HG03108 (cell line): ENCODE results near the gene RIMS4.

Source experiments
- ATAC-seq: cut with Tn5 transposase; IDR thresholded peaks from one replicate; pipeline ENCODE4 v1.9.1; 2021; ENCODE audit warnings: moderate library complexity; ENCODE audit not compliant: unreplicated experiment

RIMS4 gene

GRCh38 chr20:44743916-44744655 lies 66.3 kb downstream of the RIMS4 start:
- no peak for ATAC-seq

- no peak for ATAC-seq
These were observed 67.2 kb downstream of the RIMS4 start for GRCh38 chr20:44743080-44743701.

- ATAC-seq, result no peak
These were observed 67.9 kb downstream of the RIMS4 start for GRCh38 chr20:44742304-44743079.

DNA sequence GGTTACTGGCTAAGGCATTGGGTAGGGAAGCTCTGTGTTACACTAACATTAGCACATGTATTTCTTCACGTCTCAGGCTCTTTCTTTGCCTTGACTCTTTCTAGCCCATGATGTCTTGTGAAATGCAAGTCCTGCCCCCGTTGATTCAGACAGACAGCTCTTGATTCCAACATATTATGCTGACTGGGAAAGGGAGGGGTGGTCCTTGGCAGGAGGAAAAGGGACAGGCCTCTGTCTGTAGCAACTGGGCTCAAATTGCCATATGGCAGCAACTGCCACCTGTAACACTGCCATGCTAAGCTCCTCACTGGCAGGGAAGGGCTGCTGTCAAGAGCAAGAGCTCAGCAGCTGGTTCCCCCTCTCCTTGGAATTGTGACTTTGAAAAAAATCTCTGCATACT lies 70.4 kb downstream of the RIMS4 start:
- no peak for ATAC-seq

DNA sequence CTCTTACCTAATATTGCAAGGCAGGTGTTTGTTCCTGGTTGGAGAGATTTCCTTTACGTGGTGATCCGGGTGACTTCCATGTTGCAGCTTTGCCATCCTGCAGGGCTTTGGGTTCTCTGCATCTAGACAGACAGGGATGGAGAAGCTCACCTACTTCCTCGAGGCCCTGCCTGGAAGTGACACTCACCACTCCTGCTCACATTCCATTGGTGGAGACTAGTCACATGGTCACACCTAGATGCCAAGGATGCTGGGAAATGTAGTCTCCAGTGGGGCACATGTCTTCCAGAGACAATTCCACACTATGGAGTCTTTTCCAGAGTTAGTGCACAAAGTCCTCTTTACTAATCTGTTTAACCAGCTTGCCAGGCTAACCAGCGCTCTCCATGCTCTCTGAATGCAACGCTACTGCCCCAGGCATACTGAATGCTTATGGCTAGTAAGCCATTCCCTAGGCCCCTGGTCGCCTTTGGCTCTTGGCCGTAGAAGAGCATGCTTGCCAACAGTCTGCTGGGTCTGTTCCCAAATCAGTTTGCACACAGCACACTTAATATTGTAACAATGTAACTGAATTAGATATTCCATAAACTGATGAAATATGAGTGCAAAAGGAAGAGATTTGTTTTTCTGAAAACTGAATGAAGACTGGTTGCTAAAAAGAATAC lies 71.4 kb downstream of the RIMS4 start:
- no peak for ATAC-seq

DNA sequence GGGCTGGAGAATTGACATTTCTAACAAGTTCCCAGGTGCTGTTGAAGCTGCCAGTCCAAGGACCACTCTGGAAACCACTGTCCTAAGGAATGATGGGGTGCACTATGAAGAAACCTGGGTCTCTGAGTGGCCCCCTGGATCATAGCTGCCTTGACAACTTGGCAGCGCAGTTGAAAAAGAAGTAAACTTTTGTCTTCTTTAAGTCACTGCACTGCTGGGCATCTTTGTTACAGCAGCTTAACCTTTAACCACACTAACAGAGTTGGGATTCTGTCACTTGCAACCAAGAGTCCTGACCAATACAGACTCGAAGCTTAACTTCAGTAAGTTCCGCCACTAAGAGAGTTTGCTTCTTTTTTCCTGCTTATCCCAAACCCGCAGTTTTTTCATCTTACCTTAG lies 73.2 kb downstream of the RIMS4 start:
- ATAC-seq, result no peak

DNA sequence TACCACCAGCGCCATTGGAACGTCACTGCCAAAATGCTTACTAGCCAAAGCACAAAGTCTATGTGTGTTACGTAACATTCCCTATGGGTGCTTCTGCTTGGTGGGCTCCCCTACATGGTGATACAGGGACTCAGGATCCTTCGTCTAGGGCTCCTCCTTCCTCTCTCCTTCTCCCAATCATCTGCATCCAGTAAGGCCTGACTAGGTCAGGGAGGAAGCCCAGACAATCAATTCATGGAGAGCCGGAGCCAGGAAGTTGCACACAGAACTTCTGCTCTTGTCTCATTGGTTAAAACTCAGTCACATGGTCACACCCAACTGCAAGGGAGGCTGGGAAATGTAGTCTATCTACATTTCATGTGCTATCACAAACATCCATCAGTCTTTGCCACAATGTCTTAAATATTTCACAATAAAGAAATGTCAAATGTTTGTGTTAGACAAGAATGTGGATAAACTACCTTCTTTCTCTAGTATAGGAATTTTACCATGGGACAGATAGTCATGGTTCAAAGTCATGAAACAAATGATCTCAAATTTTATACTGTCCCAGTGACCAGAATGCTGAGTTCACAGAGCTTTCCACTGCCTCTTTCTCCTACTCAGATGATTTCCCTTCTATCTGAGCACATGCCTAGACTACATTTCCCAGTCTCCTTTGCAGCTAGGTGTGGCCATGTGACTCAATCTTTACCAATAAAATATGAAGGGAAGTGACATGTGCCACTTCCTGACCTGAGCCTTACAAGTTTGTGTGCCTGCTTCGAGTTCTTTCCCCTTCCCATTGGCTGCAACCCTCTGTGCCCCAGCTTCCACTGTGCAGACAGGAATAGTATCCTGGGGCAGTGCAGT lies 74.0 kb downstream of the RIMS4 start:
- no peak for ATAC-seq

GRCh38 chr20:44735816-44736169 lies 74.6 kb downstream of the RIMS4 start:
- no peak for ATAC-seq

GRCh38 chr20:44734938-44735337 lies 75.4 kb downstream of the RIMS4 start:
- no peak for ATAC-seq

GRCh38 chr20:44733341-44734069 lies 76.8 kb downstream of the RIMS4 start:
- ATAC-seq, result peak; percentile 74

DNA sequence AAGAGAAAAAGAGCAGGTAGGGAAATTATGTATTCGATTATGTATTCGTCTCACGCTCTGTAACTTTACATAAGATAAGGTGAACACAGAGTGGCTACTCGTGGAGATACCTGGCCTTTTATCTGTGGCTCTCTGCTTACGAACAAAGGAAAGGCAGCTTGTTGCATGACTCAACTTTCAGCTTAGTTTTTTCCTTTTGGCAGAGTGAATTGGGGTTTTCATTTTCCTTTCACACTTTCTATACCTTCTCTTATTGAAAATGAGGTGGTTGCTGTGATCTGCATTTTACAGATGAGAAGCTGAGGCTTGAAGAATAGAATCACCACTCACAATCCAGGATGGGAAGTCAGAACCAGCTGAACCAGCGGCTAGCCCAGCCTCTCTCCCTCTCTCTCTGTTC lies 78.0 kb downstream of the RIMS4 start:
- no peak for ATAC-seq

DNA sequence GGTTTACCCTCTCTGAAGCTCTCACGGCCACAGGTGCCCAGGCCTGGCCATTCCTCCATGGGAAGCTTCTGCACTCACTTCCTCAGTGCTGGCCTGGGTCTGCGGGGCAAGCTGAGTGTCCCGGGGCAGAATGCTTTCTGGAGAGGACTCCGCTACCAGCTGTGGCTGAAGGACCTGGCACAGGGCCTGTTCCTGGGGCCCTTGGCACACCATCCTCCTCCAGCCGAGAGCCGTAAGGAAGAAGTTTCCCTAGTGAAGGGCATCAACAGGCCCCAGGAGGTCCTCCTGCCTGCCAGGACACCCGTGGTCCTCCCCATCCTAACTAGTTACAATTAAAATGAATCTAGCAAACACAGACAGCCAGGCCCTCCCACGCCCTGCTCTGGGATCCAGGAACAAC lies 78.7 kb downstream of the RIMS4 start:
- no peak for ATAC-seq

DNA sequence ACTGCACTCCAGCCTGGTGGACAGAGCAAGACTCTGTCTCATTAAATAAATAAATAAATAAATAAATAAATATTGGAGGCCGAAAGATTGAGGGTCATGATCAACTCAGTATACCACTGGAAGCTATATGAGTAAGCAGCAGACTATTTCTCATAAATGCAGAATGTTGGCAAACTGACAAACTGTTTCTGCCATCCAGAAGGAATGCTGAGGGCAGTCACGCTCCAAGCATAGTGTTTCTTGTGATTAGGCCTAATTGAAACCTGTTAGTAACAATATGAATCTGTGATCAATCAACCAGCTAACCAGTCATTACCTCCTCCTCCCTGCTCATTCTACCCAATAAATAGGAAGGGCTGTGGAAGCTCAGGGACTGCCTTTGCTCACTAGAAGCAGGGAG lies 79.9 kb downstream of the RIMS4 start:
- ATAC-seq, result no peak

GRCh38 chr20:44728801-44729443 lies 81.4 kb downstream of the RIMS4 start:
- ATAC-seq, result no peak

- ATAC-seq, result no peak
These were observed 82.7 kb downstream of the RIMS4 start for GRCh38 chr20:44727651-44728050.

GRCh38 chr20:44727039-44727438 lies 83.3 kb downstream of the RIMS4 start:
- no peak for ATAC-seq

DNA sequence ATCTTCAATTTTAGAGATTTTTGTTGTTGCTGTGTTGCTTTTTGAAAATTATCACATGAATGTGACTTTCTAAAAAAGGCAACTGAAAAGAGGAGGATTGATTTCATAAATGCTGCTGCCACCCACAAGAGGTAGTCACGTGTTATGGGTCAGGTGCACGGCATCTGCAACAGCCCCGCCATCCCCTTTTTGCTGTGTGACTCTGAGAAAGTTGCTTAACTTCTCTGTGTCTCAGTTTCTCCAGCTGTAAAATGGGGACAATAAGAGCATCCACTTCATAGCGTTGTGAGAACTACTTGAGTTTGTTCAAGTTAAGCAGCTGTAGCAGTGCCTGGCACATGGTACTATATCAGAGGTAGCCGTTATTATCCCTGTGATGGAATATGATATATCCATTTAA lies 84.5 kb downstream of the RIMS4 start:
- no peak for ATAC-seq

GRCh38 chr20:44724423-44725091 lies 85.8 kb downstream of the RIMS4 start:
- ATAC-seq, result no peak

GRCh38 chr20:44723798-44724362 lies 86.5 kb downstream of the RIMS4 start:
- no peak for ATAC-seq
